Measurements from ENCODE around the gene IGSF21.
"Not testable (repeated sequence)": the region's sequence is repeated elsewhere in the genome, so short reads cannot be mapped to it uniquely, and the experiment has no call there.

IGSF21 gene

GRCh38 chr1:18147672-18148071 lies 40.1 kb downstream of the IGSF21 start:
- DNase-seq, result no peak

- DNase-seq, result no peak
These were observed 40.9 kb downstream of the IGSF21 start for GRCh38 chr1:18148461-18148860.

- no peak for DNase-seq
These were observed 41.5 kb downstream of the IGSF21 start for GRCh38 chr1:18149027-18149641.

- no peak for DNase-seq
These were observed 44.0 kb downstream of the IGSF21 start for GRCh38 chr1:18151436-18152122.

GRCh38 chr1:18154430-18155194 lies 47.0 kb downstream of the IGSF21 start:
- no peak for DNase-seq

- DNase-seq, result no peak
These were observed 48.3 kb downstream of the IGSF21 start for GRCh38 chr1:18155881-18156385.

GRCh38 chr1:18157352-18157751 lies 49.8 kb downstream of the IGSF21 start:
- DNase-seq, result no peak

- no peak for DNase-seq
These were observed 50.4 kb downstream of the IGSF21 start for GRCh38 chr1:18157968-18158367.

- DNase-seq, result no peak
These were observed 51.1 kb downstream of the IGSF21 start for GRCh38 chr1:18158714-18159113.

- DNase-seq, result no peak
These were observed 52.8 kb downstream of the IGSF21 start for GRCh38 chr1:18160290-18160942.

- no peak for DNase-seq
These were observed 54.1 kb downstream of the IGSF21 start for GRCh38 chr1:18161690-18162089.

- not testable (repeated sequence) for DNase-seq
These were observed 58.0 kb downstream of the IGSF21 start for GRCh38 chr1:18165640-18166039.

- no peak for DNase-seq
These were observed 58.7 kb downstream of the IGSF21 start for GRCh38 chr1:18166341-18166740.

GRCh38 chr1:18166929-18167328 lies 59.3 kb downstream of the IGSF21 start:
- no peak for DNase-seq

- DNase-seq, result no peak
These were observed 62.8 kb downstream of the IGSF21 start for GRCh38 chr1:18170444-18170843.

GRCh38 chr1:18174037-18174436 lies 66.4 kb downstream of the IGSF21 start:
- no peak for DNase-seq

- DNase-seq, result no peak
These were observed 67.5 kb downstream of the IGSF21 start for GRCh38 chr1:18175051-18175450.

GRCh38 chr1:18175530-18176377 lies 68.2 kb downstream of the IGSF21 start:
- DNase-seq, result no peak

GRCh38 chr1:18176619-18177018 lies 69.0 kb downstream of the IGSF21 start:
- no peak for DNase-seq

GRCh38 chr1:18178111-18178510 lies 70.5 kb downstream of the IGSF21 start:
- DNase-seq, result no peak

- DNase-seq, result no peak
These were observed 71.4 kb downstream of the IGSF21 start for GRCh38 chr1:18179009-18179408.

Data from CD4-positive, alpha-beta T cell treated with Interleukin-17A for 4 hours (primary cell).